ENCODE results near the gene CBX1. TPM values are rescaled to one million over a fixed set of nuclear protein-coding genes. Genes with fewer than 3 reads are reported as not detected.

Gene CBX1
- total RNA-seq (2014; rRNA removed; shearing (Covaris generic)): 89.1 and 122 TPM in 2 replicates

- peak; percentile 94 for DNase-seq (ENCODE audit: low read depth)
Measured at GRCh38 chr17:48101012-48101720, at the start of gene CBX1. Gene CBX1, minus strand, starts transcription at chr17:48101478. Its CDS starts 24,474 bp downstream, at chr17:48077004.

- DNase-seq (ENCODE audit: low read depth): no peak
Measured at GRCh38 chr17:48150597-48151001, 49.3 kb upstream of the CBX1 start.

- no peak for DNase-seq (ENCODE audit: low read depth)
Measured at GRCh38 chr17:48149787-48150463, 48.6 kb upstream of the CBX1 start.

- no peak for DNase-seq (ENCODE audit: low read depth)
Measured at GRCh38 chr17:48148854-48149786, 47.8 kb upstream of the CBX1 start.

- DNase-seq (ENCODE audit: low read depth): no peak
Measured at GRCh38 chr17:48148029-48148770, 46.9 kb upstream of the CBX1 start.

- no peak for DNase-seq (ENCODE audit: low read depth)
Measured at GRCh38 chr17:48144976-48145798, 43.9 kb upstream of the CBX1 start.

- DNase-seq (ENCODE audit: low read depth): no peak
Measured at GRCh38 chr17:48144231-48144630, 43.0 kb upstream of the CBX1 start.

GRCh38 chr17:48143629-48144028 is 42.4 kb upstream of the CBX1 start:
- no peak for DNase-seq (ENCODE audit: low read depth)

- no peak for DNase-seq (ENCODE audit: low read depth)
Measured at GRCh38 chr17:48139944-48140343, 38.7 kb upstream of the CBX1 start.

GRCh38 chr17:48137656-48138055 is 36.4 kb upstream of the CBX1 start:
- DNase-seq (ENCODE audit: low read depth): no peak

- peak; percentile 27 for DNase-seq (ENCODE audit: low read depth)
Measured at GRCh38 chr17:48134912-48135480, 33.7 kb upstream of the CBX1 start.

GRCh38 chr17:48132385-48132784 is 31.1 kb upstream of the CBX1 start:
- no peak for DNase-seq (ENCODE audit: low read depth)

GRCh38 chr17:48131216-48131824 is 30.0 kb upstream of the CBX1 start:
- peak; percentile 76 for DNase-seq (ENCODE audit: low read depth)

- DNase-seq (ENCODE audit: low read depth): no peak
Measured at GRCh38 chr17:48129981-48130380, 28.7 kb upstream of the CBX1 start.

- DNase-seq (ENCODE audit: low read depth): no peak
Measured at GRCh38 chr17:48128400-48128799, 27.1 kb upstream of the CBX1 start.

- DNase-seq (ENCODE audit: low read depth): peak; percentile 87
Measured at GRCh38 chr17:48127371-48128051, 26.2 kb upstream of the CBX1 start.

- no peak for DNase-seq (ENCODE audit: low read depth)
Measured at GRCh38 chr17:48126532-48126850, 25.2 kb upstream of the CBX1 start.

- no peak for DNase-seq (ENCODE audit: low read depth)
Measured at GRCh38 chr17:48125829-48126531, 24.7 kb upstream of the CBX1 start.

Measured in M059J (cell line).